ENCODE results near the gene NAGS. TPM values are rescaled to one million over a fixed set of nuclear protein-coding genes. Genes with fewer than 3 reads are reported as not detected.

The NAGS gene
- total RNA-seq, 2 donors from 2014 or later: 2.1 TPM; not detected in 1

DNA sequence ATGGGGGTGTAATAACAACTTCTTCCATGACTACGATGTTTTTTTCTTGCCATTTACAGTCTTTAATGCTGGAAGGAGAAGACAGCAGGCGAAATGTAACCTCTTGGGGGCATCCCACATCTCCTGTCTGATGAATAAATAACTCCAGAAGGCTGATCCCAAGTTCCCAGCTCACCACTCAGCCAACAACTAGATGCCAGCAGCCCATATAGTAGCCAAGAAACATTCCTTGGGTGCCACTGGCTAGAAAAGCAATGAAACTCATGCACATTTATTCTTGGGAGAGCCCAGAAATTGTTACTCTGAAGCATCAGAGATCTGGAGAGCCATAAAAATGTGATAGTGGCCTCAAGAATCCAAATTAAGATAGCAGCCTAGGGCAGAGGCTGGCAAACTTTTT, 33.0 kb downstream of the NAGS start:
- Histone ChIP-seq H3K4me3 (no peak overlapping the region), H3K9me3 (no peaks in the 10 kb centered on the region), H3K4me1 (peaks cover 20% of the 10 kb centered on the region), H3K36me3 (replicated peaks in 1 of 2; ENCODE audit: insufficient read depth in 1 of 2, low read depth in 2 of 2) (peaks cover 0 to 16% of the 10 kb centered on the region in 2 donors), H3K27ac (no peak overlapping the region), H3K27me3 (no peaks in the 10 kb centered on the region)
- DNase-seq: no peak
- 90 to 98% methylated on average over 2 of the region's 2 CpGs for WGBS, 2 donors
- no peak for ATAC-seq
- intact Hi-C loops (cut with DNase I): no loop called here
- no peak for TF ChIP-seq POLR2A (IDR thresholded peaks at IDR 0.05)
- TF ChIP-seq, protein P1, sequence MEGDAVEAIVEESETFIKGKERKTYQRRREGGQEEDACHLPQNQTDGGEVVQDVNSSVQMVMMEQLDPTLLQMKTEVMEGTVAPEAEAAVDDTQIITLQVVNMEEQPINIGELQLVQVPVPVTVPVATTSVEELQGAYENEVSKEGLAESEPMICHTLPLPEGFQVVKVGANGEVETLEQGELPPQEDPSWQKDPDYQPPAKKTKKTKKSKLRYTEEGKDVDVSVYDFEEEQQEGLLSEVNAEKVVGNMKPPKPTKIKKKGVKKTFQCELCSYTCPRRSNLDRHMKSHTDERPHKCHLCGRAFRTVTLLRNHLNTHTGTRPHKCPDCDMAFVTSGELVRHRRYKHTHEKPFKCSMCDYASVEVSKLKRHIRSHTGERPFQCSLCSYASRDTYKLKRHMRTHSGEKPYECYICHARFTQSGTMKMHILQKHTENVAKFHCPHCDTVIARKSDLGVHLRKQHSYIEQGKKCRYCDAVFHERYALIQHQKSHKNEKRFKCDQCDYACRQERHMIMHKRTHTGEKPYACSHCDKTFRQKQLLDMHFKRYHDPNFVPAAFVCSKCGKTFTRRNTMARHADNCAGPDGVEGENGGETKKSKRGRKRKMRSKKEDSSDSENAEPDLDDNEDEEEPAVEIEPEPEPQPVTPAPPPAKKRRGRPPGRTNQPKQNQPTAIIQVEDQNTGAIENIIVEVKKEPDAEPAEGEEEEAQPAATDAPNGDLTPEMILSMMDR (IDR thresholded peaks at IDR 0.05): no peak

DNA sequence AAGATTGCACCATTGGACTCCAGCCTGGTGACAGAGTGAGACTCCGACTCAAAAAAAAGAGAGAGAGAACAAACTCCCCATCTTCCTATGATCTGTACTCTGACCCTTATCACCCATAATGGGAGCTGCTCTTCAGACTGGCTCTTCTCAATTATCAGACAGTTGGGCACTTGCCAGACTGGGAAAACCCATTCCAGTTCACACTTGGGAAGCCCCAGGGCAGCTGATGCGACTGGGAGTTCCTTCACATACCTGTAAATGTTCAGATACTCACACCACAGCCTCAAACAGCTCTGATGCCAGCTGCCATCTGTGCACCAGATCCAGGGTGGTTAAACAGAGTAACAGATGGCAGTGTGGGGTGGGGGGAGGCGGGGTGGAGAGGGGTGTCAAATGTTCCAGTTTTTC, 34.2 kb downstream of the NAGS start:
- Histone ChIP-seq H3K4me3 (no peak overlapping the region), H3K36me3 (replicated peaks in 1 of 2; ENCODE audit: insufficient read depth in 1 of 2, low read depth in 2 of 2) (peaks cover 0 to 16% of the 10 kb centered on the region in 2 donors), H3K27me3 (no peaks in the 10 kb centered on the region), H3K4me1 (peaks cover 20% of the 10 kb centered on the region), H3K9me3 (no peaks in the 10 kb centered on the region), H3K27ac (no peak overlapping the region)
- ATAC-seq: no peak
- DNase-seq: no peak
- WGBS, 2 donors: 81 to 86% methylated on average over 3 of the region's 3 CpGs
- no peak for TF ChIP-seq POLR2A (IDR thresholded peaks at IDR 0.05)
- TF ChIP-seq, protein P1 (IDR thresholded peaks at IDR 0.05): no peak
- intact Hi-C loops (cut with DNase I): no loop called here

DNA sequence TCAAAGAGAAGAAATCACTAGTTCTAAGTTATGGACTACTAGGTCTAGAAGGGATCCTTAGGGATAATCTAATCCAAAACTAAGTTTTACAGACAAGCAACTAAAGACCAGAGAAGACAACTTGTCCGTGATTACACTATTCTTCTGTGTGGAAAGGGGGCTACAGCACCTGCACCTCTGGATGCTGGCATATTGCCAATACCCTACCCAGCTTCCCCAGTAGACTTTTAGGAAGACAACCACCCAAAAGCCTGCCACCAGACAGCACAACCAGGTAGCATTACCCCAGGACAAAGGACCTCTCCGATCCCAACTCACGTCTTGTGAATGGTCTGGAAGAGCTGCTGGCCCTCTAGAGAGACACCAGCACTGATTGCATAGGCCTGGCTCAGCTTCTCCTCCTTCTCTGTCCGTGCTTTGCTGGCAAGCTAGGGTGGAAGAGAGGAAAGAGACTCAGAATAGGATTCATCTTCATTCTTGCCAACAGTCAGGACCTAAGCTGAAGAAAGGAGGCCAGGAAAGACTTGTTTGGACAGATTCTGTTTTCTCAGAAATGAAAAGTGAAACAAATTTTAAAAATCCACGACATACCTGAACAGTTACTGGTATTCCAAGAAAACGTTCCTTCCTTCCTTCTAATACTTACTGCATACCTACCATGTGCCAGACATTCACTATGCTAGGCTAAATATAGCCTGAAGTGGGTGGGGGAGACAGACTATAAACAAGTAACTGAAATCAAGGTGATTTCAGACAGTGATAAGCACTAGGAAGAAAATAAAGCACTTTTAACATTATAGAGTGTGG, 35.6 kb downstream of the NAGS start:
- Histone ChIP-seq H3K9me3 (no peaks in the 10 kb centered on the region), H3K27me3 (no peaks in the 10 kb centered on the region), H3K36me3 (replicated peaks in 1 of 2; ENCODE audit: insufficient read depth in 1 of 2, low read depth in 2 of 2) (peaks cover 0 to 16% of the 10 kb centered on the region in 2 donors), H3K27ac (peak overlapping the region in 1 of 4 donors; percentile 15), H3K4me1 (peaks cover 20% of the 10 kb centered on the region), H3K4me3 (no peak overlapping the region)
- DNase-seq (no peak), ATAC-seq (no peak)
- intact Hi-C loops (cut with DNase I): no loop called here
- no peak for TF ChIP-seq POLR2A (IDR thresholded peaks at IDR 0.05)
- TF ChIP-seq, protein P1 (IDR thresholded peaks at IDR 0.05): no peak
- WGBS, 2 donors: 56 to 67% methylated on average over 4 to 6 of the region's 6 CpGs

DNA sequence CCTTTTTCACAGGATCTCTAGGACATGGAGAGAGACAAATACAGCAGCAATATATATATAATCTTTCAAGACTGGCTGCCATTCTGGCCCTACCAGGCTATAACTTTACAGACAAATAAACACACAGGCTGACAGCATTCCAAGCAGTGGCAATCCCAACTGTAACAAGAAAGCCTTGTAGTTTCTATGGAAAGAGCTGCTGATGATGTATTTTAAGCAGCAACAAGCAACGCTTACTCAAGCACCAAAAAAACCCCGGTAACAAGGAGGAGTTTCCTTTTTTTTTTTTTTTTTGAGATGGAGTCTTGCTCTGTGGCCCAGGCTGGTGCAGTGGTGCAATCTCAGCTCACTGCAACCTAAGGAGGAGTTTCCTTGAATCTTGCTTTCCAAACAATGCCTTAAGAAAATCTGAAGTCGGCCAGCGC, 38.9 kb downstream of the NAGS start:
- Histone ChIP-seq H3K27me3 (no peaks in the 10 kb centered on the region), H3K9me3 (no peaks in the 10 kb centered on the region), H3K36me3 (replicated peaks in 1 of 2; ENCODE audit: insufficient read depth in 1 of 2, low read depth in 2 of 2) (peaks cover 0 to 4% of the 10 kb centered on the region in 2 donors), H3K4me1 (peaks cover 20% of the 10 kb centered on the region), H3K4me3 (no peak overlapping the region), H3K27ac (peak overlapping the region in 1 of 4 donors; percentile 14)
- DNase-seq (no peak), ATAC-seq (no peak)
- 76 to 79% methylated on average over 4 of the region's 4 CpGs for WGBS, 2 donors
- intact Hi-C loops (cut with DNase I): no loop called here
- no peak for TF ChIP-seq POLR2A (IDR thresholded peaks at IDR 0.05)
- TF ChIP-seq, protein P1 (IDR thresholded peaks at IDR 0.05): no peak

DNA sequence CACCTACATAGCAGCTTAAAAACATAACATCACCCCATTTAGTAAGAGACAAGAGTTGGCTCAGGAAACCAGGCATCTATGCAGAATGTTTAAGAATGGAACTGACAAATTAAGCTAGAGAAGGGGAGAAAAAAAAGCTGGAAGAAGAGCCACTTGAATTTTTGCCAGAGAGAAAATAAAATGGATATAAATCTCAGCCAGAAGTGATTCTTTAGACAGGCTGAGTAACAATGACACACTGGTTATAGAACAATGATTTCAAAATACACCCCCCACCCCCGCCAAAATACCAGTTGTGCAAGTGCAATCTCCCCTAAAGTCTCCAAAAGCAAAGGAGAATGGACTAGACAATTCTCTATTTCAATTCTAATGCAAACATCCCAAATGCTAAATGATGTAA, 39.6 kb downstream of the NAGS start:
- Histone ChIP-seq H3K36me3 (replicated peaks in 1 of 2; ENCODE audit: insufficient read depth in 1 of 2, low read depth in 2 of 2) (no peaks in the 10 kb centered on the region), H3K4me3 (no peak overlapping the region), H3K27me3 (no peaks in the 10 kb centered on the region), H3K4me1 (peaks cover 20% of the 10 kb centered on the region), H3K27ac (no peak overlapping the region), H3K9me3 (no peaks in the 10 kb centered on the region)
- ATAC-seq: no peak
- 65 to 81% methylated on average over 1 of the region's 1 CpG for WGBS, 2 donors
- intact Hi-C loops (cut with DNase I): no loop called here
- no peak for TF ChIP-seq POLR2A (IDR thresholded peaks at IDR 0.05)
- TF ChIP-seq, protein P1 (IDR thresholded peaks at IDR 0.05): no peak
- no peak for DNase-seq

All from body of pancreas (tissue), 4 donors.